HG03103 (cell line): Measurements from ENCODE around the gene DYNC1H1.
A peak's percentile ranks its signal among the peaks of the same experiment; 100 is the strongest.
"Not testable (repeated sequence)": the region's sequence is repeated elsewhere in the genome, so short reads cannot be mapped to it uniquely, and the experiment has no call there.

Source experiments
- ATAC-seq: cut with Tn5 transposase; IDR thresholded peaks from one replicate; pipeline ENCODE4 v1.9.1; 2021; ENCODE audit warnings: low read depth; ENCODE audit not compliant: unreplicated experiment

Gene DYNC1H1

DNA sequence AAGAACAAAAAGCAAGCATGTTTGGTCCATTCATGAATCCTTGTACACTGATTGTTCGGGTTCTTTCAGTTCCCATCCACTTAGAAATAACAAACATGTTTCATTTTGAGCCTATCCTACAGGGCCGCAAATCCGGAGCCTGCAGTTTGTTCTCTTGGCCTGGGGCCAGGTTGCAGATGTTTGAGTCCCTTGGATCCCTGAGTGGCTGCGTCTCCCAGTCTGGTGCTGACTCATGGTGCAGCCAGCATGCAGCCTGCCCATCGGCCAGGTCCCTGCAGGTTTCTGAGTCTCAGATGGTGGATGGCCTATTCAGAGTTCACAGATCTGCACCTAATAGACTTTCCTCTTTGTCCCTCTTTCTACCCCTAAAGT lies 1.9 kb upstream of the DYNC1H1 start:
- no peak for ATAC-seq

DNA sequence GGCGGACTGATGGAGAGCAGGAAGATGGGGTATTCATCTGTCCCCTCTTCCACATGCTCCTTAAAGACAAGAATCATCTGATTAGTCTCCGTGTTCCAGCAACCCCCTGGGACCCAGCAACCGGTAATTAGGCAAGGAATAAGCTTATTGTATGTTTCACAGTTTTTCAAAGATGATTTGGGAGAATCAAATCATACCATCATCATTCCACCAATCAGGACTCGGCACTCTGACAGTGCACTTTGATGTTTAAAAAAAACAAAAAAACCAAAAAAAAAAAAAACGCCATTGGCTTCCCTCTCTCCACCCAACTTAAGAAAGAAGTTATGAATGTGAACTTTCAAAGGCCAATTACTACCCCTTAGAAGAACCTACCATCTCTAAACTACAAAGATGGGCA lies 1.3 kb upstream of the DYNC1H1 start:
- ATAC-seq, result no peak

DNA sequence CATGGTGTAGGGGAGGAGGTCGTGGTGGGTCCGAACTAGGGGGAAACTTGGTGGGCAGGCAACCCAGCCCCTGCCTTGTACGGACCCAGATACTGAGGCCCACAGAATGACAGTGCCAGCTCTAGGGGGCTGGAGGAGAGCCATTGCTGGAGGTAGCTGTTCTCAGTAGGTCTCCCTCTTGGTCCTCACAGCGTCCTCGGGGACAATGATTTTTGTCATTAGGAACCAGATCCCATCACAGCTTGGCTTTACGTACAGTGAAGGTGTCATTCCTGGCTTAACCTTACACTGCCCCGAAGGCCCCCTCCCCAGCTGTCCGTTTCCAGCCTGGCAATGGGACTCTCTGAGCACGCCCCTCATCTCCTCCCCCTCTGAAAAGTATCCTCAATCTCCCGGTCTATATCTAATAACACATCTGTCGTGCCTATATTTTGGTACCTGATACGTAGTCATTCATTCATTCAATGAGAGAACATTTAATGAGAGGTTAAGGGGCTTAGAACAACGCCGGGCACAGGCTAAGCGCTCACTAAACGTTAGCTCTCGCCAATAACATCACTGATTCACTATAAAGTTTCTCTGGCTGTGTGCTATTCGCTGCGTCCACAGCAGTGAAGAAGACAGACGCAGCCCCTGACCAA lies 597 bp upstream of the DYNC1H1 start:
- ATAC-seq, result no peak

DNA sequence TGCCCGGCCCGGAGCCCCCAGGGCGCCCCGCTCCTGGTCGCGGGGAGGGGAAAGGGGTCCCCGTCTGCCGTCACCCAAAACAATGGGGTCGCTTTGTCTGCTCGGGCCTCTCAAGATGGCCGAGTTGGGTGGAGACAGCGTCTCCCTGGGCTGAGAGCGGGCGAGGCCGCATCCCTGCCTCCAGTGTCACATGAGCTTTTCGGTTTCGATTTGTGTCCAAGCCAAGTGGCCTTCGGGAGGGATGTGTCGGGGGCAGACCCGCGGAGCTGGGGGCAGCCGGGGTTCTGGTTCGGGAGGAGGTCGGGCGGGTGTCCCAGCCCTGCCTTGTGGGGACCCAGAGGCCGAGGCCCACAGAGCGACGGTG lies 790 bp downstream of the DYNC1H1 start:
- ATAC-seq, result peak; percentile 29

DNA sequence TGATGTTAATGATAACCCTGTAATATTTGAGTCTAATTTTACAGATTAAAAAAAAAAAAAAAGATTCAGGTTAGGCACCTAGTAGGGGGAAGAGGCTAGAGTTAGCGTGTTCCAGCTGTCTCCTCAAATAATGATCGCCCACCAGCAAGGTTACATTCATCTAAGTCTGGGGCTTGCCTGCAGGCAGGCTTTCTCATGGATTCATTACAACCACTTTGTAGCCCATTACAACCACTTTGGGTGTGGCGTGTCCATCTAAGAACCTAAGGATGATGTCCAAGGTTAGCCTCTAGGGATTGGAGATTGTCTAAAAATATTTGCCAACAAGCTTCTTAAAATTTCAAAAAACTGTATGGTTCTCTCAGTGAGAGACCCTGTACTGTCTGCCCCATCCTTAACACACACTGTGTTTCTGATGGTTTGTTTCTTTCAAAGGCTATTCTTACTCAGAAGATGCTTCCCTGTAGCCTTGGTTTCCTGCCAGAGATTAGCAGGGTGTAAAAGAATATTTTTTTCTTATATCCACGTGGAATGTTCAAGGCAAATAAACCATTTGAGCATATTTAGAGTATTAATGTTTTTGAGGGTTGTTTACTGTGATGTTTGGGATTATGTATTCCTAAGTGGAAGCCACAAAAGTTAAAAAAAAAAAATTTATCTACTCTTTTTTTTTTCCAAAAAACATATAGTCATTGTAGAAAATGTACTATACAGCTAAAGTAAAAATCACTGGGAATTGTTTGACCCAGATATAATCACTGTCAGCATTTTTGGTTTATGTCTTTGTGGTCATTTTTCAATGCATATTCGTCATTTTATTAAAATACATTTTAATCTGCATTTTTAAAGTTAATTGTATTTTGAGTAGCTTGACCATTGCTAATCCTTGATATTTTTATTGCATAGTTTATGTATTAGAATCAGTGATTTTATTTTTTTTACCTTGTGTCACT lies 1.7 kb downstream of the DYNC1H1 start:
- ATAC-seq, result no peak

DNA sequence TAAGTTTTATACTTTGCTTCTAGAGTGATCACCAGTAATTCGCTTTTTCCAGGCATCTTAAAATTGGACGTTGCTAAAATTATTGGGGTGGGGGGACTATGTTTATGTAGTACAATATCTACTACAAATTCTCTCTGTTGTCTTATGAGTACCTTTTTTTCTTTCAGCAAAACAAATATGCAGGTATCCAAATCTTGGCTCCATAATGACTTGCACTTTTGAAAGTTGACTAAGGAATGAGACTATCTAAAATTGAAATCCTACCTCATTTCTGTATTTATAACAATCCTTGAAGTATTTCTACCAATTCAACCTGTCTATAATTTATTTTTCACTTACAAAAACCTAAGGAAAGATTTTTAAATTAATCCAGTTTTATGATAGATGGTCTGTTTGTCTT lies 2.4 kb downstream of the DYNC1H1 start:
- no peak for ATAC-seq

DNA sequence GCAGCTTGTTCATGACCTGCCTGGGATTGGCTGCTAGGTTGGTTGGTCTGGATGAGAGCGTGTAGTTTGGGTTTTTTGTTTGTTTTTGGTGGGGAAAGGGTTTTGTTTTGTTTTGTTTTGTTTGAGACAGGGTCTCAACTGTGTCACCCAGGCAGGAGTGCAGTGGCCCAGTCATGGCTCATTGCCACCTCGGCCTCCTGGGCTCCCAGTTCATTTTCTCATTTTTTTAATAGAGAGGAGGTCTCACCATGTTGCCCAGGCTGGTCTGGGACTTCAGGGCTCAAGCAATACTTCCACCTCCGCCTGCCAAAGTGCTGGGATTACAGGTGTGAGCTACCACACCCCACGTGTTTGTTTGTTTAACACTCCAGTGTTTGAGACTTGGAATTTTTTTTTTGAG lies 3.8 kb downstream of the DYNC1H1 start:
- no peak for ATAC-seq

DNA sequence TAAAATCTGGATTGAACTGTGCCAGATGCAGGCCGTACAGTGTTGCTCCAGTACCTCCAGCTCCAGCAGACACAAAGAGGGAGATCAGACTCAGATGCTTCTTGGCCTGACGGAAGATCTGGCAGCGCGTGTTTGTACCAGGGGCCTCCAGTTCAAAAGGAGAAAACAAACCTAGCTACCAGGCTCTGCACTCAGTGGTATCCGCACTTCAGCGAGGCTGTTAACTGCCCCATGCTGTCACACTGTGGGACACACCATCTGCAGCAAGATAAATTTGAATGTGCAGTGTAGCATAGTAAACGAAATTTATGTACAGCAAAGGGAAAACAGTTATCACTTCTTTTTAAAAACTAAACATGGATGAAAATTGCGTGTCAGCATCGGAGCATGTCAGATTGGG lies 5.1 kb downstream of the DYNC1H1 start:
- no peak for ATAC-seq

DNA sequence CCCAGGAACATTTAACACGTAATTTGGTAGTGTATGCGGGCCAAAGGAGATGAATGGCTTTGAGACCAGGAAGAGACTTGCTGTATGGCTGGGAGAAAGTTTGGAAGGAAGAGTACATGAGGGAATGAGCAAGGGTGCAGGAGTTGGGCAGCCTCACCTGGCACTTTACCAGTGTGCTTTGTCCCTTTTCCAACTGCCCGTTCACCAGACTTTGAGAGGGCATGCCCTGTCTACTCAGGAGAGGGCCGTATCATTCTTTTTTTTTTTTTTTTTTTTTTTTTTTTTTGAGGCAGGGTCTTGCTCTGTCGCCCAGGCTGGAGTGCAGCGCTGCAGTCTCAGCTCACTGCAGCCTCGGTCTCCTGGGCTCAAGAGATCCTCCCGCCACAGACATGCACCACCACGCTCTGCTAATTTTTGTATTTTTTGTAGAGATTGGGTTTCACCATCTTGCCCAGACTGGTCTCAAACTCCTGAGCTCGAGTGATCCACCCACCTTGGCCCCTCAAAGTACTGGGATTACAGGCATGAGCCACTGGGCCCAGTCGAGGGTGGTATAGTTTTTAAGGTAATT lies 6.5 kb downstream of the DYNC1H1 start:
- no peak for ATAC-seq

DNA sequence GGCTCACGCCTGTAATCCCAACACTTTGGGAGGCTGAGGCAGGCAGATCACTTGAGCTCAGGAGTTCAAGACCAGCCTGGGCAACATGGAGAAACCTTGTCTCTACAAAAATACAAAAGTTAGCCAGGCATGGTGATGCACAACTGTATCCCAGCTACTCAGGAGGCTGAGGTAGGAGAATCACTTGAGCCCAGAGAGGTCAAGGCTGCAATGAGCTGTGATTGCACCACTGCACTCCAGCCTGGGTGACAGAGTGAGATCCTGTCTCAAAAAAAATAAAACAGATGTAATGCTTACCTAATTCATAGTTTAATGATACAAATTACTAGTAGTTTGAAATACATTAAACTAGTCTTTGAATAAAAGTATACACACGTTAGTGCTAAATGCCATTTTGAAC lies 7.1 kb downstream of the DYNC1H1 start:
- ATAC-seq, result not testable (repeated sequence)

DNA sequence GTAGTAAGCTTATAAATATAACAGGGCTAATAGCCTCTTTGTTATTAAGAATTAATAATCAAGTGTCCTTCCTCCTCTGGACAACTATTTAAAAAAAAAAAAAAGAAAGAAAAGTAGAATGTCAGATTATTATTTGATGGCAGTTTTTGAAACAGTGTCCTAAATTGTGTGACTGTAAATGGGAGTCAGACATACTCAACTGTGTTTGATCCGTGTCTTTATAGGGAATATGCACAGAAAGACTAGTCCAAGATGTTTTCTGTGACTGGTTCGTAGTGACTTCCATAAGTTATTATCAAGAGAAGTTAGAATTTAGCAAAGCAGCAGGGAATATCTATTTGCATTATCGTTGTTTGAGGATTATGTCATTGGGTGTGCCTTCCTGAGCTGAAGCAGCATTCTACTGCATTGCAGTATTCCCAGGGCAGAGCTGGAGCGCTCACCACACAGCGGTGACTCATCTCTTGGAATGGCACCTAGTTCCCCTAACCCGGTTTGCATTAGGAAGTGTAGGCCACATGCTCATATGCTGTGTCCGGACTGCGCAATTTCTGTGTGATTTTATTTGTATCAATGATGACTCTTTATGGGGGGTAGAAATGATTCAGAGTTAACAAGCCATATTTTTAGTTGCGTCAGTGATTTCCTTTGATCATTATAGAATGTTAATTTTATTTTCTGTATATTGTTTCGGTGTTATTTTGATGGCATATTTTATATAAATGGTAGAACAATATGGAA lies 7.9 kb downstream of the DYNC1H1 start:
- ATAC-seq, result no peak

DNA sequence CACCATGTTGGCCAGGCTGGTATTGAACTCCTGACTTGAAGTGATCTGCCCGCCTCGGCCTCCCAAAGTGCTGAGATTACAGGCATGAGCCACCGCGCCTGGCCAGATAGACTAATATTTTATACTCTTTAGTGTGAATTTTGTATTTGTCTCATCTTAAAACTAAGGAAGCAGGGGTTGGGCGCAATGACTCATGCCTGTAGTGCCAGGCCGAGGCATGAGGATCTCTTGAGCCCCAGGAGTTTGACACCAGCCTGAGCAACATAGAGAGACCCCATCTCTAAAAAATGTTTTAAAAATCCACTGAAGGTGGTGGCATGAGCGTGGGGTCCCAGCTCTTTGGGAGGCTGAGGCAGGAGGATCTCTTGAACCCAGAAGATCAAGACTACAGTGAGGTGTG lies 9.0 kb downstream of the DYNC1H1 start:
- no peak for ATAC-seq

DNA sequence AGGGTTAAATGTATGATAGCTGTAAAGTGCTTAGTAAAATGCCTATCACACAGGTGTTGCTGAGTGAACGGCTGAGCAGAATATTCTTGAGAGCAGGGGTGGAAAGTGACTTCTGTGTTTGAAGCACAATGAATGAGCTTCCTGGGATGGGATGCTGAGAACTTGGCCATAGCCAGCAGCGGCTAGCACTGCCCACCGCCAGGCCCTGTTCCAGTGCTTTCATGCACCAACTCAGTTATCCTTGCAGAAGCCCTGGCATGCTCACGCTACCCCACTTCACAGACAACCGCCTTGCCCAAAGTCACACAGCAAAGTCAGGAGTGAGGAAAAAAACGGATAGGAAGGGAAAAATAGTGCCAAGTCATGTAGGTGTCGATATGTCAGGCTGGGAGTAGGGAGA lies 10.9 kb downstream of the DYNC1H1 start:
- ATAC-seq, result no peak

DNA sequence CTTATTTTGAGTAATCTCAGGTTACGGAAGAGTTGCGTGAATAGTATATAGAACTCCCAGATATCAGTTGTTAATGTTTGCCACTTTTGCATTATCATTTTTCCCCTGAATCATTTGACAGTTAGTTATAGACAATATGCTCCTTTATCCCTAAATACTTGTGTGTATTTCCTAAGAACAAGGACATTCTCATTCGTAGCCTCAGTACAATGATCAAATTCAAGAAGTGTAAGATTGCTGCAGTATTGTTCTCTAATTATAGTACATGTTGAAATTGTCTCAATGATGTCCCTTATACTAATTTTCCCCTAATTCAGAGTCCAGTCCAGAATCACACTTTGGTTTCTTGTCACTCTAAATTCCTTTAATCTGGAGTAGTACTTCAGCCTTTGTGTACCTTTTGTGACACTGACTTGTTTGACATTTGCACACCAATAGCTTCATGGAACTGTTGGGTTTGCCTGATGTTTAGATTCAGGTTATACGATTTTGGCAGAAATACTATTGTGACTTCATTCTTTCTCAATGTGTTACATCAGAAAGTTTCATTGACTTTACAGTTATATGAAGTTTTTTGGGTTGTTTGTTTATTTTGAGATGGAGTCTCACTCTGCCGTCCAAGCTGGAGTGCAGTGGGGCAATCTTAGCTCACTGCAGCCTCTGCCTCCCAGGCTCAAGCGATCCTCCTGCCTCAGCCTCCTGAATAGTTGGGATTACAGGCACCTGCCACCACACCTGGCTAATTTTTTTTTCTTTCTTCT lies 13.1 kb downstream of the DYNC1H1 start:
- ATAC-seq, result no peak

DNA sequence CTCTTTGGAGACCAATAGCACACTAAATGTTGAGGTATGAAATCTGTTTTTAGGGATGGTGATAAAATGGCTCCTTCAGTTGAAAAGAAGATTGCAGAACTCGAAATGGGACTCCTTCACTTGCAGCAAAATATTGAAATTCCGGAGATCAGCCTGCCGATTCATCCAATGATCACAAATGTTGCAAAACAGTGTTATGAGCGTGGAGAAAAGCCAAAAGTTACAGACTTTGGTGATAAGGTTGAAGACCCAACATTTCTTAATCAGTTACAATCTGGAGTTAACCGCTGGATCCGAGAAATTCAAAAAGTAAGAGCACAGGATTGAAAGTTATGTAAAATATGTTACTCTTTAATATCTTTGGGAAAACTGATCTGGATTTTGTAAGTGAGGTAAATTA lies 15.3 kb downstream of the DYNC1H1 start:
- no peak for ATAC-seq

DNA sequence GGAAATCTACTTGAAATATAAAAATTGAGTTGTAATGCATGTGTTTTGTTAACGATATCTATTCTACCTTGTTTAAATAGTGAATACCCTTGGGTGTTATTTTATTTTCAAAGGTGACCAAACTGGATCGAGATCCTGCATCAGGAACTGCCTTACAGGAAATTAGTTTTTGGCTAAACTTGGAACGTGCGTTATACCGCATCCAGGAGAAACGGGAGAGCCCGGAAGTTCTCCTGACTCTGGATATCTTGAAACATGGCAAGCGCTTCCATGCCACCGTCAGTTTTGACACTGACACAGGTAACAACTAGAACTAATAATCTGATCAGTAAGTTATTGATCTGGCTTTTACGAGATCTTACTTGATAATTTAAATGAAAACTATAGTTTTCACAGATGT lies 15.9 kb downstream of the DYNC1H1 start:
- no peak for ATAC-seq

DNA sequence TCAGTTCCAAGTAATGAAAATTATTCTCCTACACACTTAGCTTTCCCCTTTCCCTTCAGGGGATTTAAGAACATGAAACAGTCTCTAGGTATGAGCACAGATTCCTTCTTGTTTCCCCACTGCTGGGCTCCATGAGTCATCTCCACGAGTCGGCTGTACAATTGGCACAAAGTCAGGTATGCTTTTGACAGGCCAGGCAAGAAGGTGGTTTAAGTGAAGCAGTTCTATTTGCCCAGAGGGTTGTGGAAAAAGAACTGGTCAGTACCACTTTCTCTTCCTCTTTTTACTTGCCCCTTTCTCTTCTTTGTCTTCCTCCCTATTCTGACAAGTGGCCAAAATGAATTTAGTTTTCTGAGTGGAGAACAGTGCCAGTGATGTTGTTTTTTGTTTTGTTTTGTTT lies 16.3 kb downstream of the DYNC1H1 start:
- ATAC-seq, result peak; percentile 89

DNA sequence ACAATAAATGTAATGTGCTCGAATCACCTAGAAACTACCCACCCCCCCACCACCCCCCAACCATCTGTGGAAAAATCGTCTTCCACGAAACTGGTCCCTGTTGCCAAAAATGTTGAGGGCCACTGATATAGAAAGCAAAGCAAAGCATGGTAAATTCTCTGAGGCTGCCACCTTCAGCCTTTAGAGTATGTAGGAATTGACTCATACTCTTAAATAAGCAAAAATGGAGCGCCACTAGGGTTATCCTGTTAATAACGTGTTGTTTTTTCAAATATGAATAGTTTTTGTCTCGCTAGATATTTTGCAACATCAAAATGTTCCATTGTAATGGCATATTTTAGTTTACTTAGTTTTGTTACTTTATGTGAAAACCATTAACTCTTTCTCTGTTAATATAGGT lies 18.2 kb downstream of the DYNC1H1 start:
- no peak for ATAC-seq

DNA sequence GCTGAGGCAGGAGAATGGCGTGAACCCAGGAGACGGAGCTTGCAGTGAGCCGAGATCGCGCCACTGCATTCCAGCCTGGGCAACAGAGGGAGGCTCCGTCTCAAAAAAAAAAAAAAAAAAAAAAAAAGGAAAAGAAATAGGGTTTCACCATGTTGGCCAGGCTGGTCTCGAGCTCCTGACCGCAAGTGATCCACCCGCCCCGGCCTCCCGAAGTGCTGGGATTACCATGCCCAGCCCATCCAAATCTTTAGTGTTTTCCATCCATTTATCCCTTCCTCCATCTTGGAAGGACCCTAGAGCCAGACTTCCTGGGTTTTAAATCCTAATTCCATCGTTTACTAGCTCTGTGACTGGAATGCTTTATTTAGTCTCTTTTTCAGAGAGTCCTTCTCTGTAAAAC lies 20.5 kb downstream of the DYNC1H1 start:
- not testable (repeated sequence) for ATAC-seq

DNA sequence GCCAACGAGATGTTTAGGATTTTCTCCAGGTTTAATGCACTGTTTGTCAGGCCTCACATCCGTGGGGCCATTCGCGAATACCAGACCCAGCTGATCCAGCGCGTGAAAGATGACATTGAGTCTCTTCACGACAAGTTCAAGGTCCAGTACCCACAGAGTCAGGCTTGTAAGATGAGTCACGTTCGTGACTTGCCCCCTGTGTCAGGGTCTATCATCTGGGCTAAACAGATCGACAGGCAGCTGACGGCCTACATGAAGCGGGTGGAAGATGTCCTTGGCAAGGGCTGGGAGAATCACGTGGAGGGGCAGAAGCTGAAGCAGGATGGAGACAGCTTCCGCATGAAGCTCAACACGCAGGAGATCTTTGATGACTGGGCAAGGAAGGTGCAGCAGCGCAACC lies 21.6 kb downstream of the DYNC1H1 start:
- no peak for ATAC-seq
